ENCODE measurements around the gene DCHS2. TPM values are rescaled to one million over a fixed set of nuclear protein-coding genes. Genes with fewer than 3 reads are reported as not detected.
A peak's percentile ranks its signal among the peaks of the same experiment; 100 is the strongest.

Gene DCHS2
- total and polyA plus RNA-seq, 10 of the 15 experiments (the other 5 are each of a cell fraction or from before 2014, with no cell fraction given): 0.01 to 0.31 (median 0.06) TPM; not detected in 3

DNA sequence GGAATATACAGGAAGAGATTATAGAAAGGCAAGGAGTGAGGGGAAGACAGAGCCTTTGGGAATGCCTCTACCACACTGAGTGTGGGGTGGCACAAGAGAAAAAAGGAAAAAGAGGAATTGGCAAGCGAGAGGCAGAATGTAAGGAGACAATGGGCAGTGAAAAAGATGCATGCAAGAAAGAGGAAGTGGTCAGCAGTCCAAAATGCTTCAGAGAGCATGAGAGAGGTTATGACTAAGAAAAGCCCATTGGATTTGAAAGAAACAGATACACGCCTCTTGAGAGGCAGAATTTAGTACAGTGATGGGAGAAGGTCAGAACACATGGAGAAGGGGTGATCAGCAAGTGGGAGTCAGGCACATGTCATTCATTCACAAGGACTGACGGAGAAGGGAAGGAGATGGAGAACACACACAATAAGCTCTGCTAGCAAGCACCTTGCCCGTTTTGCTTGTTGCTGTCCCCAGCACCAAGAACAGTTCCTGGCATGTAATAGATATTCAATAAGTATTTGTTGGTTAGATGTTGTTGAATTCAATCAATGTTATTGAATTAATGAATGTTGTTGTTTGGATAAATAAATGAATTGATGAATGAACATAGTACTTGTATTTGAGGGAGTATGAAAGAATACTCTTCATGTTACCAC is 6.3 kb downstream of the DCHS2 start (continued):
- TF ChIP-seq TAF1 (IDR thresholded peaks at IDR 0.05; ENCODE audit: borderline replicate concordance, low read depth, low read length) (no peak), ETV6 (conservative IDR thresholded peaks at IDR 0.05 in 1 of 2, IDR thresholded peaks at IDR 0.05 in 1 of 2; ENCODE audit: borderline replicate concordance in 1 of 2, low read depth in 1 of 2) (no peak), MTA2 (IDR thresholded peaks at IDR 0.05; ENCODE audit: low read depth) (peak; percentile 60), RB1 (IDR thresholded peaks at IDR 0.05; ENCODE audit: borderline replicate concordance) (no peak), NBN (IDR thresholded peaks at IDR 0.05) (peak; percentile 60; the same call in 1 of the 2 replicates), SMAD1 (IDR thresholded peaks at IDR 0.05; ENCODE audit: low read depth, partially characterized antibody) (no peak), MYB (IDR thresholded peaks at IDR 0.05; ENCODE audit: borderline replicate concordance, low read depth, low read length) (no peak), PAX5 (IDR thresholded peaks at IDR 0.05; ENCODE audit: borderline replicate concordance, low read depth, low read length) (peak; percentile 60; the same call in 1 of the 2 replicates)
- TF ChIP-seq, protein P1, sequence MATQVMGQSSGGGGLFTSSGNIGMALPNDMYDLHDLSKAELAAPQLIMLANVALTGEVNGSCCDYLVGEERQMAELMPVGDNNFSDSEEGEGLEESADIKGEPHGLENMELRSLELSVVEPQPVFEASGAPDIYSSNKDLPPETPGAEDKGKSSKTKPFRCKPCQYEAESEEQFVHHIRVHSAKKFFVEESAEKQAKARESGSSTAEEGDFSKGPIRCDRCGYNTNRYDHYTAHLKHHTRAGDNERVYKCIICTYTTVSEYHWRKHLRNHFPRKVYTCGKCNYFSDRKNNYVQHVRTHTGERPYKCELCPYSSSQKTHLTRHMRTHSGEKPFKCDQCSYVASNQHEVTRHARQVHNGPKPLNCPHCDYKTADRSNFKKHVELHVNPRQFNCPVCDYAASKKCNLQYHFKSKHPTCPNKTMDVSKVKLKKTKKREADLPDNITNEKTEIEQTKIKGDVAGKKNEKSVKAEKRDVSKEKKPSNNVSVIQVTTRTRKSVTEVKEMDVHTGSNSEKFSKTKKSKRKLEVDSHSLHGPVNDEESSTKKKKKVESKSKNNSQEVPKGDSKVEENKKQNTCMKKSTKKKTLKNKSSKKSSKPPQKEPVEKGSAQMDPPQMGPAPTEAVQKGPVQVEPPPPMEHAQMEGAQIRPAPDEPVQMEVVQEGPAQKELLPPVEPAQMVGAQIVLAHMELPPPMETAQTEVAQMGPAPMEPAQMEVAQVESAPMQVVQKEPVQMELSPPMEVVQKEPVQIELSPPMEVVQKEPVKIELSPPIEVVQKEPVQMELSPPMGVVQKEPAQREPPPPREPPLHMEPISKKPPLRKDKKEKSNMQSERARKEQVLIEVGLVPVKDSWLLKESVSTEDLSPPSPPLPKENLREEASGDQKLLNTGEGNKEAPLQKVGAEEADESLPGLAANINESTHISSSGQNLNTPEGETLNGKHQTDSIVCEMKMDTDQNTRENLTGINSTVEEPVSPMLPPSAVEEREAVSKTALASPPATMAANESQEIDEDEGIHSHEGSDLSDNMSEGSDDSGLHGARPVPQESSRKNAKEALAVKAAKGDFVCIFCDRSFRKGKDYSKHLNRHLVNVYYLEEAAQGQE (IDR thresholded peaks at IDR 0.05; ENCODE audit: low read depth, low read length): peak; percentile 38; the same call in 1 of the 2 replicates

GRCh38 chr4:154478547-154478946 is 13.1 kb downstream of the DCHS2 start:
- Histone ChIP-seq H3K27me3 (replicated peaks in 1 of 2; ENCODE audit: control insufficient read depth in 2 of 2, insufficient read depth in 2 of 2, low read length in 1 of 2) (no peaks in the 10 kb centered on the region), H4K20me1 (ENCODE audit: control insufficient read depth, insufficient read depth) (no peaks in the 10 kb centered on the region), H3K4me3 (no peak overlapping the region), H3K4me1 (ENCODE audit: control insufficient read depth, insufficient read depth, low read length) (peaks cover 6% of the 10 kb centered on the region; the same call in 1 of the 2 replicates), H3K4me2 (ENCODE audit: control insufficient read depth, insufficient read depth) (peak overlapping the region; percentile 69), H3K9ac (ENCODE audit: control insufficient read depth, insufficient read depth, low read length) (no peak overlapping the region), H2AFZ (ENCODE audit: control insufficient read depth, low read depth, low read length) (no peak overlapping the region), H3K36me3 (ENCODE audit: control insufficient read depth in 2 of 2, insufficient read depth in 2 of 2, low read length in 1 of 2) (no peaks in the 10 kb centered on the region), H3K9me3 (replicated peaks; ENCODE audit: control insufficient read depth, insufficient read depth, low read length) (no peaks in the 10 kb centered on the region), H3K27ac (ENCODE audit: control insufficient read depth, insufficient read depth) (no peak overlapping the region), H3K79me2 (ENCODE audit: control insufficient read depth, insufficient read depth, low read length) (no peaks in the 10 kb centered on the region)
- ChIA-PET SMC1A (ENCODE audit: uncharacterized antibody, unreplicated experiment) (interaction anchor here (1.0 kb wide), 1 partner anchor 42 kb away, joined by 3 read pairs; no protein-coding TSS in a partner anchor), RAD21 (ENCODE audit: unreplicated experiment) (no interaction called here), CTCF (no interaction called here), POLR2A (no interaction called here)
- in situ Hi-C loops (cut with MboI) (no loop called here), intact Hi-C loops (cut with micrococcal nuclease; ENCODE audit: unreplicated experiment) (no loop called here)
- no TSS peak for BruUV-seq (replicated peaks)
- ATAC-seq: peak; percentile 41
- DNase-seq (ENCODE audit: low read depth, low spot score): no peak
- WGBS (ENCODE audit: insufficient coverage, insufficient replicate concordance, low lambda C conversion rate, missing lambda C conversion rate): 38% methylated on average over 4 of the region's 4 CpGs
- no peak for TF ChIP-seq NFYB (IDR thresholded peaks at IDR 0.05; ENCODE audit: insufficient read depth, low read depth, low read length)
- TF ChIP-seq SMARCA5 (IDR thresholded peaks at IDR 0.05): no peak
- no peak for FAIRE-seq

Data from GM12878 (cell line).